HepG2 (cell line): ENCODE results near the gene FBXO9. TPM values are rescaled to one million over a fixed set of nuclear protein-coding genes. Genes with fewer than 3 reads are reported as not detected.

Experiments used
- ATAC-seq: fragments of 200-7000 bp; cut with Tn5 transposase; 3 replicates; pipeline ENCODE4 v1.9.1; 2020; ENCODE audit warnings: mild to moderate bottlenecking, moderate library complexity
- BruUV-seq: library from RNA; stranded (reverse); fragments of 400-500 nt; replicated peaks from 2 replicates; lab custom pipeline; 2021; lab: Mats Ljungman, UMichigan
- CTCF ChIA-PET: fragments of 300-600 bp; formaldehyde crosslinking; extraction: SDS; loops from one replicate; lab custom pipeline; 2021; ENCODE audit warnings: low total read pairs, inconsistent platforms, low intra/inter-chr PET ratio; lab: Yijun Ruan, JAX
- POLR2A ChIA-PET: fragments of 350-600 bp; sonication (Branson Sonifier 250); formaldehyde crosslinking; loops from one replicate; lab custom pipeline; 2020; ENCODE audit warnings: antibody characterized with exemption, inconsistent platforms; lab: Yijun Ruan, JAX
- DNase-seq: peaks from one replicate; pipeline ENCODE4 v3.0.0-alpha.2; 2015; ENCODE audit warnings: low spot score
- FAIRE-seq: peaks from 3 replicates; lab custom pipeline; 2011; peaks lifted over from hg19 to GRCh38; lab: Jason Lieb, UNC
- H2AFZ ChIP-seq: one replicate; pipeline ENCODE4 v1.6.1; 2011; ENCODE audit warnings: low read length, inconsistent platforms
- H3K27ac ChIP-seq: fragments of 300-600 bp; 3 replicates; pipeline ENCODE4 v1.8.0; 2011; ENCODE audit warnings: mixed run types, mild to moderate bottlenecking, mixed read lengths, low read length, inconsistent platforms; ENCODE audit not compliant: insufficient read depth; ENCODE audit errors: extremely low read length
- H3K27me3 ChIP-seq, 2 experiments: fragments of 200-600 bp in 1 of 2; 2 replicates in 1 of 2; 3 replicates in 1 of 2; pipeline versions ENCODE4 v1.6.0 to v1.8.0; 2011; ENCODE audit warnings: low read length in 2 of 2, mild to moderate bottlenecking in 2 of 2, moderate library complexity in 2 of 2, inconsistent platforms in 1 of 2; ENCODE audit not compliant: insufficient read depth in 2 of 2, control insufficient read depth in 1 of 2
- H3K36me3 ChIP-seq, 2 experiments: fragments of 200-600 bp in 1 of 2; replicated peaks in 1 of 2; 2 replicates in 1 of 2; 3 replicates in 1 of 2; pipeline versions ENCODE4 v1.5.1 to v1.8.0; 2011; ENCODE audit warnings: low read length in 2 of 2, inconsistent platforms in 1 of 2; ENCODE audit not compliant: insufficient read depth in 2 of 2, control insufficient read depth in 1 of 2
- H3K4me1 ChIP-seq: 2 replicates; pipeline ENCODE4 v1.5.1; 2012; ENCODE audit warnings: low read length, inconsistent platforms; ENCODE audit not compliant: insufficient read depth
- H3K4me2 ChIP-seq: 2 replicates; pipeline ENCODE4 v1.6.0; 2011; ENCODE audit warnings: low read depth, low read length, inconsistent platforms
- H3K4me3 ChIP-seq, 3 experiments: fragments of 200-600 bp in 1 of 3; sonication (generic), shearing (Covaris generic) in 1 of 3; replicated peaks in 1 of 3; 2 replicates each; pipeline ENCODE4 v1.5.1; 2011 to 2016; ENCODE audit warnings: low read length in 3 of 3, inconsistent platforms in 2 of 3, low read depth in 2 of 3, mild to moderate bottlenecking in 2 of 3, control low read depth in 1 of 3, mixed read lengths in 1 of 3; ENCODE audit not compliant: insufficient read depth in 1 of 3
- H3K79me2 ChIP-seq: one replicate; pipeline ENCODE4 v1.6.1; 2011; ENCODE audit warnings: low read length, inconsistent platforms; ENCODE audit not compliant: insufficient read depth
- H3K9ac ChIP-seq: 2 replicates; pipeline ENCODE4 v1.6.0; 2011; ENCODE audit warnings: mild to moderate bottlenecking, low read depth, low read length, inconsistent platforms; ENCODE audit not compliant: insufficient read depth
- H3K9me3 ChIP-seq: 2 replicates; pipeline ENCODE4 v1.5.1; 2012; ENCODE audit warnings: mild to moderate bottlenecking, low read length
- H4K20me1 ChIP-seq: 2 replicates; pipeline ENCODE4 v1.6.0; 2011; ENCODE audit warnings: inconsistent platforms, mild to moderate bottlenecking, low read length, moderate library complexity; ENCODE audit not compliant: insufficient read depth
- ARID3A ChIP-seq: IDR thresholded peaks from 2 replicates; pipeline ENCODE4 v1.6.1; 2012; ENCODE audit warnings: low read depth, low read length, improper control_type of control experiment
- CHCHD3 ChIP-seq: sonication (generic); formaldehyde crosslinking; IDR thresholded peaks from 2 replicates; pipeline ENCODE4 v1.8.0; 2022; ENCODE audit warnings: mild to moderate bottlenecking, missing genetic modification reagents, moderate library complexity
- MXD1 ChIP-seq: sonication (generic); formaldehyde crosslinking; IDR thresholded peaks from 2 replicates; pipeline ENCODE4 v1.4.0; 2020; ENCODE audit warnings: mild to moderate bottlenecking, missing genetic modification reagents
- RARA ChIP-seq: IDR thresholded peaks from 2 replicates; pipeline ENCODE4 v1.6.1; 2016; ENCODE audit warnings: missing genetic modification reagents, missing compliant biosample characterization
- RBFOX2 ChIP-seq: fragments of 200-400 bp; formaldehyde crosslinking; IDR thresholded peaks from 2 replicates; pipeline ENCODE4 v1.6.1; 2017; ENCODE audit warnings: low read depth, mild to moderate bottlenecking, low read length
- SRSF9 ChIP-seq: fragments of 200-400 bp; formaldehyde crosslinking; IDR thresholded peaks from 2 replicates; pipeline ENCODE4 v1.6.1; 2018; ENCODE audit warnings: borderline replicate concordance, mild to moderate bottlenecking, low read depth, low read length; ENCODE audit not compliant: insufficient read depth, poor library complexity, severe bottlenecking
- TERF1 ChIP-seq: sonication (generic); formaldehyde crosslinking; IDR thresholded peaks from 2 replicates; pipeline ENCODE4 v1.8.0; 2022; ENCODE audit warnings: mild to moderate bottlenecking, missing genetic modification reagents, moderate library complexity
- ZBED4 ChIP-seq: sonication (generic); formaldehyde crosslinking; IDR thresholded peaks from 2 replicates; pipeline ENCODE4 v1.4.0; 2020; ENCODE audit warnings: missing genetic modification reagents, borderline replicate concordance
- ZNF530 ChIP-seq: sonication (generic); formaldehyde crosslinking; IDR thresholded peaks from 2 replicates; pipeline ENCODE4 v1.5.0; 2020; ENCODE audit warnings: low read depth, mild to moderate bottlenecking, missing genetic modification reagents
- ZNF572 ChIP-seq: sonication (generic); formaldehyde crosslinking; IDR thresholded peaks from 2 replicates; pipeline ENCODE4 v1.5.1; 2020; ENCODE audit warnings: mild to moderate bottlenecking, missing genetic modification reagents
- WGBS: methylation state at CpG from one replicate; pipeline ENCODE4 v1.1.6; 2017; ENCODE audit warnings: low lambda C conversion rate; 5-methylcytosine and 5-hydroxymethylcytosine counted together
- in situ Hi-C: cut with HindIII; loops from 2 replicates; pipeline ENCODE4 v1.10.0; 2017; ENCODE audit warnings: low pct_unique_long_range_greater_than_20kb; ENCODE audit not compliant: extremely low pct_ligation_motif_present
- intact Hi-C: fragments of 100-400 bp; cut with micrococcal nuclease; formaldehyde crosslinking; loops from one replicate; pipeline ENCODE4 v1.10.0; 2022; ENCODE audit not compliant: unreplicated experiment
- polyA plus RNA-seq, 8 experiments: library from polyadenylated mRNA; depleted of rRNA in 3 of 8; stranded (reverse) in 7 of 8; unstranded in 1 of 8; fragments of >200 nt; fragmentation: Illumina TruSeq in 4 of 8; extraction: Trizol in 4 of 8; gene quantifications; 2 replicates each; pipeline versions ENCODE4 v1.2.1 to v1.2.3, GENCODE V29; 2011 to 2016; ENCODE audit warnings: low read depth in 4 of 8, missing spikeins in 1 of 8, mixed read lengths in 1 of 8; ENCODE audit not compliant: insufficient read depth in 1 of 8
- total RNA-seq, 5 experiments: library from RNA; depleted of rRNA; stranded (reverse); fragments of >200 nt; fragmentation: Illumina TruSeq; extraction: Trizol; gene quantifications; 2 replicates each; pipeline ENCODE4 v1.2.3, GENCODE V29; 2016; ENCODE audit warnings: low read depth in 1 of 5

Gene FBXO9
- total and polyA plus RNA-seq, 2 of the 13 experiments (the other 11 are each of a cell fraction or from before 2014, with no cell fraction given): 64.3 to 98.4 TPM

GRCh38 chr6:53058388-53059195 is 6.6 kb upstream of the FBXO9 start:
- H3K4me2 ChIP-seq: peak overlapping the region; percentile 82
- H4K20me1 ChIP-seq: no peaks in the 10 kb centered on the region
- ATAC-seq (no peak), FAIRE-seq (no peak), DNase-seq (no peak)
- no peaks in the 10 kb centered on the region; a peak in 1 of 5 replicates for H3K36me3 ChIP-seq
- no peak overlapping the region for H3K27ac ChIP-seq
- CTCF ChIA-PET: no interaction called here
- H3K9ac ChIP-seq: peak overlapping the region; percentile 22; the same call in 1 of the 2 replicates
- no peaks in the 10 kb centered on the region for H3K27me3 ChIP-seq
- POLR2A ChIA-PET: no interaction called here
- H3K9me3 ChIP-seq: no peaks in the 10 kb centered on the region
- H3K79me2 ChIP-seq: peaks cover 62% of the 10 kb centered on the region
- H3K4me3 ChIP-seq: no peak overlapping the region
- 90% methylated on average over 4 of the region's 4 CpGs for WGBS
- TF ChIP-seq ZNF572 (CRISPR knock-in tag) (no peak), RBFOX2 (no peak), ZBED4 (CRISPR knock-in tag) (no peak), MXD1 (CRISPR knock-in tag) (no peak), TERF1 (no peak), ARID3A (no peak), ZNF530 (CRISPR knock-in tag) (no peak), SRSF9 (no peak), CHCHD3 (CRISPR knock-in tag) (no peak), RARA (no peak)
- BruUV-seq: no TSS peak
- in situ Hi-C loops (no loop called here), intact Hi-C loops (no loop called here)
- H2AFZ ChIP-seq: no peak overlapping the region
- H3K4me1 ChIP-seq: peaks cover 78% of the 10 kb centered on the region
